HCT116 (cell line): Measurements from ENCODE around the gene GMPR2. TPM values are rescaled to one million over a fixed set of nuclear protein-coding genes. Genes with fewer than 3 reads are reported as not detected.

Source experiments
- ATAC-seq: fragments of 200-7000 bp; cut with Tn5 transposase; 2 replicates; pipeline ENCODE4 v1.9.1; 2020; ENCODE audit warnings: mild to moderate bottlenecking, moderate library complexity
- BruUV-seq: library from RNA; stranded (reverse); fragments of 400-500 nt; replicated peaks from 2 replicates; lab custom pipeline; 2021; lab: Mats Ljungman, UMichigan
- CTCF ChIA-PET: fragments of 300-600 bp; sonication (Branson Sonifier 250); formaldehyde crosslinking; loops from one replicate; lab custom pipeline; 2021; ENCODE audit warnings: antibody characterized with exemption; lab: Charles Lee
- POLR2A ChIA-PET: fragments of 300-600, 350-600 bp; sonication (Branson Sonifier 250); formaldehyde crosslinking; loops from one replicate; lab custom pipeline; 2021; ENCODE audit warnings: antibody characterized with exemption; lab: Charles Lee
- RAD21 ChIA-PET, 2 experiments: fragments of 300-600 bp; sonication (Branson Sonifier 250); formaldehyde crosslinking; loops; one replicate each; lab custom pipeline; 2023; ENCODE audit warnings: low total read pairs in 2 of 2; ENCODE audit not compliant: uncharacterized antibody in 2 of 2, unreplicated experiment in 2 of 2, low non-redundant PET in 1 of 2; lab: Charles Lee
- DNase-seq: peaks from one replicate; pipeline ENCODE4 v3.0.0-alpha.2; 2010; ENCODE audit warnings: low read depth, low spot score
- H2AFZ ChIP-seq: fragments of 200-600 bp; shearing (Covaris generic), sonication (generic); 2 replicates; pipeline ENCODE4 v1.6.1; 2017; ENCODE audit warnings: low read depth, mixed run types, mixed read lengths, antibody characterized with exemption, low read length; ENCODE audit not compliant: poor library complexity, severe bottlenecking
- H3K27ac ChIP-seq: 2 replicates; pipeline ENCODE4 v1.5.1; 2012; ENCODE audit warnings: low read depth, low read length
- H3K27me3 ChIP-seq: fragments of 200-600 bp; sonication (generic); 2 replicates; pipeline ENCODE4 v1.6.1; 2016; ENCODE audit warnings: mixed run types, low read length, mixed read lengths; ENCODE audit not compliant: insufficient read depth
- H3K36me3 ChIP-seq, 2 experiments: fragments of 200-500 bp in 1 of 2; fragments of 200-600 bp in 1 of 2; sonication (Bioruptor generic) in 1 of 2; sonication (generic) in 1 of 2; 2 replicates each; pipeline versions ENCODE4 v1.5.1 to v1.6.1; 2014 to 2016; ENCODE audit warnings: low read length in 2 of 2, inconsistent platforms in 1 of 2, mixed read lengths in 1 of 2, mixed run types in 1 of 2; ENCODE audit not compliant: insufficient read depth in 2 of 2, control insufficient read depth in 1 of 2
- H3K4me1 ChIP-seq, 2 experiments: fragments of 200-600 bp in 1 of 2; sonication (generic) in 1 of 2; 2 replicates each; pipeline versions ENCODE4 v1.5.1 to v1.6.1; 2012 to 2017; ENCODE audit warnings: low read length in 2 of 2, inconsistent platforms in 1 of 2, mild to moderate bottlenecking in 1 of 2, mixed read lengths in 1 of 2, mixed run types in 1 of 2, moderate library complexity in 1 of 2; ENCODE audit not compliant: insufficient read depth in 2 of 2, control insufficient read depth in 1 of 2
- H3K4me2 ChIP-seq: fragments of 200-600 bp; sonication (generic); 2 replicates; pipeline ENCODE4 v1.6.1; 2017; ENCODE audit warnings: mixed run types, low read length, mixed read lengths
- H3K4me3 ChIP-seq, 2 experiments: fragments of 200-600 bp in 1 of 2; sonication (generic) in 1 of 2; replicated peaks in 1 of 2; 2 replicates each; pipeline ENCODE4 v1.5.1; 2011 to 2016; ENCODE audit warnings: low read length in 2 of 2, control low read depth in 1 of 2, low read depth in 1 of 2, mild to moderate bottlenecking in 1 of 2, mixed read lengths in 1 of 2, mixed run types in 1 of 2
- H3K79me2 ChIP-seq: fragments of 200-600 bp; sonication (generic); 2 replicates; pipeline ENCODE4 v1.6.1; 2017; ENCODE audit warnings: mild to moderate bottlenecking, mixed run types, low read length, moderate library complexity, mixed read lengths; ENCODE audit not compliant: insufficient read depth
- H3K9ac ChIP-seq: fragments of 200-600 bp; sonication (generic); 2 replicates; pipeline ENCODE4 v1.6.1; 2016; ENCODE audit warnings: low read length, mixed read lengths
- H3K9me2 ChIP-seq: fragments of 200-600 bp; sonication (generic), shearing (Covaris generic); 2 replicates; pipeline ENCODE4 v1.6.1; 2017; ENCODE audit warnings: mixed run types, mild to moderate bottlenecking, moderate library complexity; ENCODE audit not compliant: insufficient read depth
- H3K9me3 ChIP-seq, 2 experiments: fragments of 200-500 bp in 1 of 2; fragments of 200-600 bp in 1 of 2; sonication (Bioruptor generic) in 1 of 2; sonication (generic) in 1 of 2; 2 replicates each; pipeline ENCODE4 v1.6.1; 2014 to 2017; ENCODE audit warnings: low read length in 2 of 2, mixed read lengths in 2 of 2, inconsistent platforms in 1 of 2, low read depth in 1 of 2, mild to moderate bottlenecking in 1 of 2, mixed run types in 1 of 2, moderate library complexity in 1 of 2; ENCODE audit not compliant: control insufficient read depth in 1 of 2, insufficient read depth in 1 of 2
- H4K20me1 ChIP-seq: fragments of 200-600 bp; sonication (generic), shearing (Covaris generic); 2 replicates; pipeline ENCODE4 v1.6.1; 2017; ENCODE audit warnings: mixed run types, mild to moderate bottlenecking, moderate library complexity; ENCODE audit not compliant: insufficient read depth
- ATF3 ChIP-seq: IDR thresholded peaks from 2 replicates; pipeline ENCODE4 v1.6.1; 2012
- CBX3 ChIP-seq: IDR thresholded peaks from 2 replicates; pipeline ENCODE4 v1.6.1; 2012; ENCODE audit warnings: low read depth
- EZH2 ChIP-seq: fragments of 200-600 bp; sonication (generic); IDR thresholded peaks from 2 replicates; pipeline ENCODE4 v1.6.1; 2017; ENCODE audit warnings: antibody characterized with exemption, mixed run types
- EZH2phosphoT487 ChIP-seq: fragments of 200-600 bp; IDR thresholded peaks from 2 replicates; pipeline ENCODE4 v1.6.1; 2018; ENCODE audit warnings: antibody characterized with exemption, borderline replicate concordance
- FOSL1 ChIP-seq: IDR thresholded peaks from 2 replicates; pipeline ENCODE4 v1.6.1; 2012; ENCODE audit warnings: low read depth
- POLR2A ChIP-seq: IDR thresholded peaks from 2 replicates; pipeline ENCODE4 v1.7.0; 2011; ENCODE audit warnings: borderline replicate concordance; ENCODE audit not compliant: insufficient read depth, insufficient read length; ENCODE audit errors: extremely low read depth
- POLR2AphosphoS5 ChIP-seq: IDR thresholded peaks from 2 replicates; pipeline ENCODE4 v1.6.1; 2011; ENCODE audit warnings: mild to moderate bottlenecking, low read depth, low read length, moderate library complexity
- SRF ChIP-seq: IDR thresholded peaks from 2 replicates; pipeline ENCODE4 v1.6.1; 2012; ENCODE audit warnings: low read depth
- TCF7L2 ChIP-seq: IDR thresholded peaks from 2 replicates; pipeline ENCODE4 v1.7.0; 2011; ENCODE audit warnings: borderline replicate concordance, inconsistent platforms; ENCODE audit not compliant: insufficient read depth, insufficient read length; ENCODE audit errors: extremely low read depth
- YY1 ChIP-seq: IDR thresholded peaks from 2 replicates; pipeline ENCODE4 v1.6.1; 2011; ENCODE audit warnings: low read length, low read depth, moderate library complexity, mild to moderate bottlenecking; ENCODE audit not compliant: insufficient replicate concordance; ENCODE audit errors: extremely low read depth
- intact Hi-C: fragments of 100-400 bp; cut with micrococcal nuclease; formaldehyde crosslinking; loops from 2 replicates; pipeline ENCODE4 v1.10.0; 2022
- total RNA-seq: library from RNA; stranded (reverse); gene quantifications from one replicate; pipeline ENCODE4 v1.2.1, GENCODE V29; 2021; ENCODE audit not compliant: unreplicated experiment
- TF ChIP-seq, protein P1 (sequence below): IDR thresholded peaks from 2 replicates; pipeline ENCODE4 v1.6.1; 2012
- TF ChIP-seq, protein P2 (sequence below): IDR thresholded peaks from 2 replicates; pipeline ENCODE4 v1.6.1; 2011; ENCODE audit warnings: mild to moderate bottlenecking, low read length, moderate library complexity; ENCODE audit not compliant: insufficient replicate concordance; ENCODE audit errors: extremely low read depth

The GMPR2 gene
- total RNA-seq, 1 experiment from 2014 or later: 66.9 TPM

GRCh38 chr14:24269910-24270536 lies 37.3 kb downstream of the GMPR2 start:
- TSS peak; percentile 68 for BruUV-seq
- H3K4me3 ChIP-seq: no peak overlapping the region; a peak in 1 of 4 replicates
- ATAC-seq: no peak
- CTCF ChIA-PET: interaction anchor here (1.4 to 1.9 kb wide), 3 partner anchors 10 to 38 kb away, joined by 3 to 12 read pairs (median 9); partner anchors contain the start of gene CIDEB
- peak overlapping the region; percentile 98 for H3K4me2 ChIP-seq
- no peaks in the 10 kb centered on the region for H4K20me1 ChIP-seq
- no peaks in the 10 kb centered on the region for H3K27me3 ChIP-seq
- H2AFZ ChIP-seq: no peak overlapping the region
- DNase-seq: no peak
- TF ChIP-seq TCF7L2 (no peak), YY1 (no peak), SRF (no peak), CBX3 (no peak), EZH2 (no peak), EZH2phosphoT487 (no peak), POLR2A (no peak), FOSL1 (no peak), ATF3 (no peak), POLR2AphosphoS5 (no peak)
- TF ChIP-seq, protein P1, sequence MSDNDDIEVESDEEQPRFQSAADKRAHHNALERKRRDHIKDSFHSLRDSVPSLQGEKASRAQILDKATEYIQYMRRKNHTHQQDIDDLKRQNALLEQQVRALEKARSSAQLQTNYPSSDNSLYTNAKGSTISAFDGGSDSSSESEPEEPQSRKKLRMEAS: no peak
- TF ChIP-seq, protein P2, sequence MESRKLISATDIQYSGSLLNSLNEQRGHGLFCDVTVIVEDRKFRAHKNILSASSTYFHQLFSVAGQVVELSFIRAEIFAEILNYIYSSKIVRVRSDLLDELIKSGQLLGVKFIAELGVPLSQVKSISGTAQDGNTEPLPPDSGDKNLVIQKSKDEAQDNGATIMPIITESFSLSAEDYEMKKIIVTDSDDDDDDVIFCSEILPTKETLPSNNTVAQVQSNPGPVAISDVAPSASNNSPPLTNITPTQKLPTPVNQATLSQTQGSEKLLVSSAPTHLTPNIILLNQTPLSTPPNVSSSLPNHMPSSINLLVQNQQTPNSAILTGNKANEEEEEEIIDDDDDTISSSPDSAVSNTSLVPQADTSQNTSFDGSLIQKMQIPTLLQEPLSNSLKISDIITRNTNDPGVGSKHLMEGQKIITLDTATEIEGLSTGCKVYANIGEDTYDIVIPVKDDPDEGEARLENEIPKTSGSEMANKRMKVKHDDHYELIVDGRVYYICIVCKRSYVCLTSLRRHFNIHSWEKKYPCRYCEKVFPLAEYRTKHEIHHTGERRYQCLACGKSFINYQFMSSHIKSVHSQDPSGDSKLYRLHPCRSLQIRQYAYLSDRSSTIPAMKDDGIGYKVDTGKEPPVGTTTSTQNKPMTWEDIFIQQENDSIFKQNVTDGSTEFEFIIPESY: no peak
- TF ChIP-seq, all 23 proteins: peak for 0
- Histone ChIP-seq H3K9me2 (no peaks in the 10 kb centered on the region), H3K9ac (no peak overlapping the region), H3K79me2 (peaks cover 4% of the 10 kb centered on the region; the same call in 1 of the 2 replicates), H3K9me3 (no peaks in the 10 kb centered on the region), H3K27ac (no peak overlapping the region), H3K4me1 (peaks cover 9 to 22% of the 10 kb centered on the region in 2 experiments; a peak in 3 of 4 replicates), H3K36me3 (no peaks in the 10 kb centered on the region; a peak in 1 of 4 replicates)
- POLR2A ChIA-PET: interaction anchor here (0.8 to 2.7 kb wide), 6 partner anchors 15 to 166 kb away, joined by 3 to 20 read pairs (median 7); partner anchors contain the start of genes DHRS1, NOP9, PSME2 and TINF2
- RAD21 ChIA-PET: no interaction called here
- intact Hi-C loops: no loop called here
